Measurements from ENCODE around the gene NPFF.

DNA sequence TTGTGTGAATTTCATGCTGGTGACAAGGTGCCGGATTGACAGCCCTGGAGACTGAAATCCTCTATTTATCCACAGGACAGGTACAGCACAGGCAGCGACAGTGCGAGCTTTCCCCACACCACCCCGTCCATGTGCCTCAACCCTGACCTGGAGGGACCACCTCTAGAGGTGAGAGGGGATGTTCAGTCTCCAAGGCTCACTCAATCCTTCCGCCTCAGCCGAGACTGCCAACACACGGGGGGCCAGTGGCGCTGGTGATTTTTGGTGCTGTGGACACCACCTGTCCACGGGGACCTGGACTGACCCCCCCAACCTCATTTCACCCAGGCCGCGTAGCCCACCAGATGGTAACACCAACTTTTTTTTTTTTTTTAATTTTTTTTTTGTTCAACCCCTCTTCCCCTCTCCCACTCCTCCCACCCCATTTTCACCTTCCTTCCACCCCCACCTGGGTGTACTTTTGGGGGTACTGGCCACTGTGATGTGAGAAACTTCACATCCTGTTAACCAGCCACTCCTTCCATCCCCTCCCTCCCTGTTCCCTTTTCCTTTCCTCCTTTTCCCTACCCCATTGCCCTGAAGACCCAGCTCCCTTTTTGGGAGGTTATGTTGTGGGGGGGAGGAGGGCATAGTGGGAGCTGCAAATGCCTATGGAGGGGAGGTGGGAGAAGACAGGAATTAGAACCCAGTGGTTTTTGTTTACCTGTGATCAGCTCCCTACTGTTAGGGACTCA, 42.4 kb downstream of the NPFF start:
- no peak for TF ChIP-seq CTCF (conservative IDR thresholded peaks at IDR 0.05)
- TF ChIP-seq EZH2 (IDR thresholded peaks at IDR 0.05; ENCODE audit: low read depth), result no peak

Measured in PC-9 (cell line).